PC-9 (cell line): ENCODE data around the gene ANO2. TPM values are rescaled to one million over a fixed set of nuclear protein-coding genes. Genes with fewer than 3 reads are reported as not detected.

Experiments
- BruUV-seq: library from RNA; stranded (reverse); fragments of 400-500 nt; replicated peaks from 2 replicates; lab custom pipeline; 2021; lab: Mats Ljungman, UMichigan
- CTCF ChIA-PET: fragments of 300-600 bp; sonication (Branson Sonifier 250); formaldehyde crosslinking; loops from one replicate; lab custom pipeline; 2022; ENCODE audit warnings: antibody characterized with exemption; lab: Charles Lee
- POLR2A ChIA-PET: fragments of 300-600 bp; sonication (Branson Sonifier 250); formaldehyde crosslinking; loops from one replicate; lab custom pipeline; 2022; ENCODE audit warnings: antibody characterized with exemption; ENCODE audit not compliant: unreplicated experiment; lab: Charles Lee
- DNase-seq, 2 experiments: peaks; one replicate each; pipeline versions ENCODE4 v3.0.0 to v3.0.0-alpha.2; 2015 to 2022; ENCODE audit warnings: mixed read lengths in 1 of 2
- H2AFZ ChIP-seq: fragments of 200-600 bp; sonication (generic); 2 replicates; pipeline ENCODE4 v1.8.1; 2017; ENCODE audit warnings: antibody characterized with exemption
- H3F3A ChIP-seq: fragments of 200-600 bp; sonication (generic); 2 replicates; pipeline ENCODE4 v1.8.1; 2017; ENCODE audit warnings: antibody characterized with exemption, mild to moderate bottlenecking, low read depth; ENCODE audit not compliant: insufficient read depth
- H3K27ac ChIP-seq: fragments of 200-600 bp; sonication (generic); 2 replicates; pipeline ENCODE4 v1.6.1; 2016; ENCODE audit warnings: mixed run types
- H3K27me3 ChIP-seq: fragments of 200-600 bp; sonication (generic); 2 replicates; pipeline ENCODE4 v1.6.1; 2016; ENCODE audit warnings: low read depth, mixed run types; ENCODE audit not compliant: insufficient read depth
- H3K36me3 ChIP-seq: fragments of 200-600 bp; sonication (generic); 2 replicates; pipeline ENCODE4 v1.6.1; 2016; ENCODE audit warnings: low read depth, mixed run types
- H3K4me1 ChIP-seq: fragments of 200-600 bp; sonication (generic); replicated peaks from 2 replicates; pipeline ENCODE4 v1.6.1; 2016; ENCODE audit warnings: mixed run types; ENCODE audit not compliant: insufficient read depth
- H3K4me2 ChIP-seq: fragments of 200-600 bp; sonication (generic); 2 replicates; pipeline ENCODE4 v1.6.1; 2017; ENCODE audit warnings: mixed run types
- H3K4me3 ChIP-seq: fragments of 200-600 bp; sonication (generic); 2 replicates; pipeline ENCODE4 v1.6.1; 2016; ENCODE audit warnings: mixed run types
- H3K79me2 ChIP-seq: fragments of 200-600 bp; sonication (generic); 2 replicates; pipeline ENCODE4 v1.6.1; 2017; ENCODE audit warnings: low read depth, mixed run types
- H3K9me2 ChIP-seq: fragments of 200-600 bp; sonication (generic); 2 replicates; pipeline ENCODE4 v1.8.1; 2017; ENCODE audit warnings: mild to moderate bottlenecking; ENCODE audit not compliant: insufficient read depth
- H3K9me3 ChIP-seq: fragments of 200-600 bp; sonication (generic); 2 replicates; pipeline ENCODE4 v1.8.1; 2016; ENCODE audit warnings: low read depth; ENCODE audit not compliant: insufficient read depth
- H4K20me1 ChIP-seq: fragments of 200-600 bp; sonication (generic); 2 replicates; pipeline ENCODE4 v1.8.1; 2017; ENCODE audit not compliant: insufficient read depth
- EZH2 ChIP-seq: fragments of 200-600 bp; sonication (generic); IDR thresholded peaks from 2 replicates; pipeline ENCODE4 v1.8.0; 2017; ENCODE audit warnings: antibody characterized with exemption, low read depth
- intact Hi-C: fragments of 100-400 bp; cut with micrococcal nuclease; formaldehyde crosslinking; loops from one replicate; pipeline ENCODE4 v1.10.0; 2022; ENCODE audit not compliant: unreplicated experiment
- total RNA-seq: library from RNA; stranded (reverse); gene quantifications from 2 replicates; pipeline ENCODE4 v1.2.3, GENCODE V29; 2021
- TF ChIP-seq, protein P1 (sequence below): fragments of 200-600 bp; sonication (generic); conservative IDR thresholded peaks from 2 replicates; pipeline ENCODE4 v1.6.1; 2017; ENCODE audit warnings: mixed run types, antibody characterized with exemption, mild to moderate bottlenecking, moderate library complexity

Gene ANO2
- total RNA-seq, 1 experiment from 2014 or later: not detected

DNA sequence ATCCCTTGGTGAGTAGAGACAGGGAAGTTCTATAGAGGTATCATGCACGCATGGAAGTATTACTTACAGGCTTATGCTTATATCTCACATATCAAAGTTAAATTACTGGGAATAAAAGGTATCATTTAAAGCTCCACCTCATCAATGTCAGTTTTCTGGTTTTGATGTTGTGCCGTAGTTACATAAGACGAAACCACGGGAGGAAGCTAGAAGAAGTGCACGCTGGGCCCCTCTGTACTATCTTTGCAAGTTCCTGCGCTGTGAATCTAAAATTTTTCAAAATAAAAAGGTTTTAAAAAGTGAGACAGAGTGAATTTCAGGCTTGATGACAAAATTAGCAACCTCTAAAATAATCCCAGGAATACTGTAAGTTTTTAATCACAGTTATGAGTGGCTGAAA, 198.1 kb downstream of the ANO2 start:
- no peak for DNase-seq
- Histone ChIP-seq H3K4me2 (no peak overlapping the region), H3K27me3 (peaks cover 30% of the 10 kb centered on the region), H4K20me1 (no peaks in the 10 kb centered on the region), H3K79me2 (no peaks in the 10 kb centered on the region), H3F3A (no peaks in the 10 kb centered on the region), H3K4me3 (no peak overlapping the region), H2AFZ (no peak overlapping the region), H3K36me3 (no peaks in the 10 kb centered on the region), H3K4me1 (no peaks in the 10 kb centered on the region), H3K9me3 (no peaks in the 10 kb centered on the region), H3K27ac (no peak overlapping the region), H3K9me2 (no peaks in the 10 kb centered on the region)
- ChIA-PET POLR2A (interaction anchor here (0.6 kb wide), 1 partner anchor 518 kb away, joined by 3 read pairs; no protein-coding TSS in a partner anchor), CTCF (interaction anchor here (0.5 kb wide), 1 partner anchor 176 kb away, joined by 4 read pairs; no protein-coding TSS in a partner anchor)
- intact Hi-C loops: loop anchor here (10.0 kb wide), 1 partner anchor 148 kb away; no protein-coding TSS in a partner anchor
- no TSS peak for BruUV-seq
- TF ChIP-seq EZH2: no peak
- TF ChIP-seq, protein P1, sequence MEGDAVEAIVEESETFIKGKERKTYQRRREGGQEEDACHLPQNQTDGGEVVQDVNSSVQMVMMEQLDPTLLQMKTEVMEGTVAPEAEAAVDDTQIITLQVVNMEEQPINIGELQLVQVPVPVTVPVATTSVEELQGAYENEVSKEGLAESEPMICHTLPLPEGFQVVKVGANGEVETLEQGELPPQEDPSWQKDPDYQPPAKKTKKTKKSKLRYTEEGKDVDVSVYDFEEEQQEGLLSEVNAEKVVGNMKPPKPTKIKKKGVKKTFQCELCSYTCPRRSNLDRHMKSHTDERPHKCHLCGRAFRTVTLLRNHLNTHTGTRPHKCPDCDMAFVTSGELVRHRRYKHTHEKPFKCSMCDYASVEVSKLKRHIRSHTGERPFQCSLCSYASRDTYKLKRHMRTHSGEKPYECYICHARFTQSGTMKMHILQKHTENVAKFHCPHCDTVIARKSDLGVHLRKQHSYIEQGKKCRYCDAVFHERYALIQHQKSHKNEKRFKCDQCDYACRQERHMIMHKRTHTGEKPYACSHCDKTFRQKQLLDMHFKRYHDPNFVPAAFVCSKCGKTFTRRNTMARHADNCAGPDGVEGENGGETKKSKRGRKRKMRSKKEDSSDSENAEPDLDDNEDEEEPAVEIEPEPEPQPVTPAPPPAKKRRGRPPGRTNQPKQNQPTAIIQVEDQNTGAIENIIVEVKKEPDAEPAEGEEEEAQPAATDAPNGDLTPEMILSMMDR: no peak

DNA sequence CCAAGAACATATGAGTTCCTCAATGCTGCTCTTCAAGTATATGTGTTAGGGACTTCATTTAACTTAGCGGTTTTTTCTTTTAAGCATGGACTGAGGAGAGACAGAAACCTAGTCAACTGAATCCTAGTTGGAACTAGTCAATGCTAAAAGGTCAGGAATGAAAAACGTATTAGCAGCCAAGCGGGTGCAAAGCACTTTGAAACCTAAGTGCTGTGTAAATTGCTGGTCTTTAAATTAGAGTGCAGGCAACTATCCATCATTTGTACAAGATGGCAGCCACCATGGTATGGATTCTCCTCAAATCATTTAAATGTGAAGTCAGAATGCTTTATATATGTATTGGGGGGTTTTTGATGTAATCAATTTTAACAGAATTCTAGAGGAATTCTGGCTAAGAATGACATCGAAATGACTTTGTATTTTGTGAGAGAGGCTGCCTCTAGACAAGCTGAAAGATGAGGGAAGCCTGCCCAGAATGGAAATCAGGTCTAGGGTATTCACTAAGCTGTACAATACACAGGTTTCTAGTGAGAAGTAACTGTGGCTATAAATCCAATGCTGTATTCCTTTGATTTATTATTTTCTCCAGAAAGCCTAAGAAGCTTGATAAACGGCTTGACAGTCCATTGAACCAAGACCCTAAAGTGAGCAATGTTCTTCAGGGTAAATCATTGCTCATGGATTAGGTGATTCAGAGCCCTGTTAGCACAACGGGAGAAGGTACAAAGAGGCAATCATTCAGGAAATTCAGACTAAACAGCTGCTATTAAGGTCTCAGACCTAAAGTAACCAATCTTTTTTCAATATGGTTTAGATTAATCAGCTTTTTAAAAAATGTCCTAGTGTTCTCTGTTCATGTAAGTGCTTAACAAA, 198.8 kb downstream of the ANO2 start:
- no peak overlapping the region for H3K4me3 ChIP-seq
- no peak for TF ChIP-seq EZH2
- TF ChIP-seq, protein P1: no peak
- no peaks in the 10 kb centered on the region for H3K4me1 ChIP-seq
- no peaks in the 10 kb centered on the region for H3K9me2 ChIP-seq
- ChIA-PET POLR2A (no interaction called here), CTCF (interaction anchor here (0.5 to 0.7 kb wide), 3 partner anchors 176 to 556 kb away, joined by 3 to 4 read pairs (median 3); no protein-coding TSS in a partner anchor)
- H3K79me2 ChIP-seq: no peaks in the 10 kb centered on the region
- H3K4me2 ChIP-seq: no peak overlapping the region
- no peak for DNase-seq
- H4K20me1 ChIP-seq: no peaks in the 10 kb centered on the region
- no peak overlapping the region for H3K27ac ChIP-seq
- H3K36me3 ChIP-seq: no peaks in the 10 kb centered on the region
- no peaks in the 10 kb centered on the region for H3K9me3 ChIP-seq
- no peak overlapping the region for H2AFZ ChIP-seq
- intact Hi-C loops: loop anchor here (10.0 kb wide), 1 partner anchor 149 kb away; no protein-coding TSS in a partner anchor
- H3F3A ChIP-seq: no peaks in the 10 kb centered on the region
- H3K27me3 ChIP-seq: peaks cover 36% of the 10 kb centered on the region
- BruUV-seq: no TSS peak

DNA sequence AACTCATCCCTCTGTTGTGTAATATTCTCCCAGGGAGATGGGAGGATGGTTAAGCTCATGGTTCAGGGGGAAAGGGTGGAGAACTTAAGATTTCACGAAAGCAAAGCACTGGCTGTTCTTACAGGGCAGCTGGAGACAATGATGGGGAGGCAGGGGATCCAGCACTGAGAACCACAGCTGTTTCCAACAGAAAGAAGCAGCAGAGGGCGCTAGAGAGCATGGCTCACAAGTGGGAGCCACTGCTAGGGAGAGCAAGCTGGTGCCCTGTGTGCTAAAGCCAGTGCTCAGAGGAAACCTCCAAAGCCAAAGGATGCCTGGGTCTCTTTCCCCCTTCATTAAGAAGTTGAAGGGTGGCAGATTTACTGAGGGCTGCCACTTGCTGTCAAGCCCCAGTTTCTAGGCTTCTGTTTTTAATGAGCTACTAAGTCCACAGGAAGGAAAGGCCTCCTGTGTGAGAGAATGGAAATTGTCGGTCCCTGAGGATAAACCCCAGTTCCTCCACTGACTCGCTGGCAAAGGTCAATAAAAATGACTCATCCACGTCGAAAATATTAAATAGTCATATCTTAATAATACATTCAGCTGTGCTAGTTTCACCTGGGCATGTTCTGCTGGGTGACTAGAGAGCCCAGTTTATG, 199.7 kb downstream of the ANO2 start:
- no TSS peak for BruUV-seq
- H3K9me3 ChIP-seq: no peaks in the 10 kb centered on the region
- no peaks in the 10 kb centered on the region for H4K20me1 ChIP-seq
- H3K27ac ChIP-seq: no peak overlapping the region
- H3K4me2 ChIP-seq: no peak overlapping the region
- peak in 1 of 2 experiments; percentile 49 for DNase-seq
- H3K9me2 ChIP-seq: no peaks in the 10 kb centered on the region
- ChIA-PET CTCF (interaction anchor here (0.5 to 0.7 kb wide), 3 partner anchors 549 to 1096 kb away, joined by 3 to 7 read pairs (median 3); partner anchors contain the start of genes AKAP3 and NDUFA9), POLR2A (no interaction called here)
- H3K4me3 ChIP-seq: no peak overlapping the region
- no peak overlapping the region for H2AFZ ChIP-seq
- H3K27me3 ChIP-seq: peaks cover 45% of the 10 kb centered on the region
- H3K79me2 ChIP-seq: no peaks in the 10 kb centered on the region
- TF ChIP-seq EZH2: no peak
- TF ChIP-seq, protein P1: peak; percentile 79
- H3K36me3 ChIP-seq: no peaks in the 10 kb centered on the region
- H3F3A ChIP-seq: no peaks in the 10 kb centered on the region
- H3K4me1 ChIP-seq: no peaks in the 10 kb centered on the region
- intact Hi-C loops: loop anchor here (10.0 kb wide), 1 partner anchor 149 kb away; no protein-coding TSS in a partner anchor
